ENCODE measurements around the gene TGFB3. TPM values are rescaled to one million over a fixed set of nuclear protein-coding genes. Genes with fewer than 3 reads are reported as not detected.
"Not testable (repeated sequence)": the region's sequence is repeated elsewhere in the genome, so short reads cannot be mapped to it uniquely, and the experiment has no call there.

The TGFB3 gene
- total RNA-seq, 2 experiments from 2014 or later, result 2.4 to 3.8 TPM

DNA sequence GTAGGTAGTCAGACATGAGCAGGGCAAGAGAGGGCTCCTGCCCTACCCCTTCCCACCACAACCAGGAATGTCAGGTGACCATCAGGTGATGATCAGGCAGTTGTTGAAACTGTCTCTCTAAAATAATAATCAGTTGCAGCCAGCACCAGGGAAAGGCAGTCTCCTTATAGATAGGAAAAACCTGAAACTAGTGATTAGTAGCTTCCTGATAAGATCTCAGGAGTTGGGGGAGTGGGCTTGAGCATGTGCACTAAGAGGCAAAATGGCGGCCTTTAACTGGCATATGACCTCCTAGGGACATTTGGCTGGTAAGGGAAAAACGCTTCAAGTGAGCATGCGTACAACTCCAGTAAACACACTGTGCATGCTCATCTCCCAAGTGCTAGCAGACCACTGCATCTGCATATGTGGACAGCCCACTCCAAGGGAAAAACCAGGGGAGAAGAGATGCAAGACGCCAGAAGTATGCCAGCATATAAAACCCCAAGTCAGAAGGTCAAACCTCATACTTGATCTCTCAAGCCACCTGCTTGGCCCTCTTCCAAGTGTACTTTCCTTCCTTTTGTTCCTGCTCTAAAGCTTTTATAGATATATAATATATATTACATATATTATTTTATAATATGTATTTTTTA is 37.1 kb downstream of the TGFB3 start:
- no peak overlapping the region for H3K4me3 Mint-ChIP-seq

DNA sequence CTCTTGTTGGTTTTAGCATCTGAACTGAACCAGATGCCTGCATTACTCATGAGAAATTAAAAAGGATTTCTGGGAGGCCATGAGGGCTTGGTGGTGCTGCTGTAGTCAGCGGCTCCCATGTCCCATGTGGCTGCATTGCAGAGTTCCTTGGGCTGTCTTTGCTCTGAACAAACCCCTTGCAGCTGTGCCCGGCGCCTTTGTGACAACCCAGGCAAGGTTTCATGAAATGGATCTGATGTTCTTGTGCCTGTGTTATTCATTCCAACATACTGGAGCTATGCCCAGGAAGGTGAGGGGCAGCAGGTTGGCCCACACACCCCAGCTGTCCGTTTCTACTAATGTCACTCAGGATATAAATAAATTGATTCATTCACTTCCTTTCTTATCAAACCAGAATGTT is 40.8 kb downstream of the TGFB3 start:
- Mint-ChIP-seq H3K4me3 (no peak overlapping the region), H3K9me3 (no peaks in the 10 kb centered on the region), H3K36me3 (peaks cover 6% of the 10 kb centered on the region), H3K27ac (no peak overlapping the region), H3K4me1 (no peaks in the 10 kb centered on the region), H3K27me3 (no peaks in the 10 kb centered on the region)
- DNase-seq, result no peak

More for the DNA sequence above, 37.1 kb downstream of the TGFB3 start:
- Mint-ChIP-seq H3K36me3 (peaks cover 10% of the 10 kb centered on the region), H3K27ac (no peak overlapping the region), H3K9me3 (no peaks in the 10 kb centered on the region), H3K4me1 (no peaks in the 10 kb centered on the region), H3K27me3 (no peaks in the 10 kb centered on the region)
- no peak for DNase-seq

DNA sequence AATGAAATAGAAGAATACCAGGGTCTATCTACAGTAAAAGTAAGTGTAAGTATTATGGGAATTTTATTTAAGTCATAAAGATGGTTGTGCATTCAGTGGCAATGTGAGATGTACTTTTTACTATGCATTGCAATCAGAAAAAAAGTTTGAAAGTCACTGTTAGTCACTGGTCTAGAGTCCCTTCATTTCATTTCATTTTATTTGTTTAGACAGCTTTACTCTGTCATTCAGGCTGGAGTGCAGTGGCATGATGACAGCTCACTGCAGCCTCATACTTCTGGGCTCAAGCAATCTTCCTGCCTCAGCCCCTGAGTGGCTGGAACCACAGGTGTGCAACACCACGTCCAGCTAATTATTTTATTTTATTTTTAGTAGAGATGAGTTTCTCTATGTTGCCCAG is 42.6 kb downstream of the TGFB3 start:
- Mint-ChIP-seq H3K27me3 (no peaks in the 10 kb centered on the region), H3K27ac (no peak overlapping the region), H3K9me3 (no peaks in the 10 kb centered on the region), H3K4me3 (no peak overlapping the region), H3K4me1 (peaks cover 4% of the 10 kb centered on the region), H3K36me3 (peaks cover 5% of the 10 kb centered on the region)
- no peak for DNase-seq

DNA sequence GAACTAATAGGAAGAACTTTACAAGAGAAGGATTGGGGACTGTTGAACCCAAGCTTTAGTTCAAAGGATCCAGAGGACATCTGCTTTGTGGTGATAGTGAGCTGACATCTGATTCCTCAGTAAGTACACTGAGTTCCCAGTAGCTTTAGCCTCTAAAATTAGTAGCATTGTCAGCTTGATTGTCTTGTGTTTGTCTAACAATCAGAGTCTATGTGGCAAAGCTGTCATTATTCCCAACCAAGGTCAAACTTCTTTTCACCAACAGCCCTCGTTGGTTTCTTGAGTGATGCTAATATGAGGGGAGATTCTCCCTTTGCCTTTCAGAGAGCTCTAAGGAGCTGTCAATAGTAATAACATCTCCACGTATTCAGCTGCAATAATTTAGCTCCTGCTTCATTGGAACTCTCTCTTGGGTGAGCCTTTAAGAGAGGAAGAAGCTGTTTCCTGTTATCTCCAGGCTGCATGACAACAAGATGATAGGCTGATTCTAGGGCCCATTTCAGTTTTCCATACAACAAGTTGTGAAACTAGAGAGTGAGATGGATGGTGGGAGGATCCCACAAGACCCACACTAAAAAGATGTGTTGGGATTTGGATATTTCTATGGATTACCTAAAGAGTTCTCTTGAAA is 46.7 kb downstream of the TGFB3 start:
- no peaks in the 10 kb centered on the region for H3K9me3 Mint-ChIP-seq
- no peaks in the 10 kb centered on the region for H3K27me3 Mint-ChIP-seq
- no peak for DNase-seq
- H3K4me3 Mint-ChIP-seq, result no peak overlapping the region
- H3K36me3 Mint-ChIP-seq, result no peaks in the 10 kb centered on the region
- peaks cover 4% of the 10 kb centered on the region for H3K4me1 Mint-ChIP-seq
- no peak overlapping the region for H3K27ac Mint-ChIP-seq

DNA sequence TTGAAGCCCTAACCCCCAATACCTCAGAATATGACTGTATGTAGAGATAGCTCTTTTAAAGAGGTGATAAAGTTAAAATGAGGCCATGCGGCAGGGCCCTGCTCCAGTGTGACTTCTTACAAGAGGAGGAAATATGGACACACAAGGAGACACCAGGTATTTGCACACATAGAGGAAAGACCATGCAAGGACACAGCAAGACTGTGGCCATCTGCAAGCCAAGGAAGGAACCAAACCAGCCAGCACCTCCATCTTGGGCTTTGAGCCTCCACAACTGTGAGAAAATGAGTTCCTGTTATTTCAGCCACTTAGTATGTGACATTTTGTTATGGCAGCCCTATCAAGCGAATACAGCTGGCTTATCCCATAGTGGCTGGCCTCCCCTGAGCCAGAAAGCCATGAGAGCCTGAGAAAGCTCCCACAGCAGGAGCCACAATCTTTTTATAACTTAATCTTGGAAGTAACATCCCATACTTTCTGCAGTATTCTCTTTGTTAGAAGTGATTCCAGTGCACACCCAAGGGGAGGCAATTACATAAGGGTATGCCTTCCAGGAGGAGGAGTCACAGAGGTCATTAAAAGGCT is 48.0 kb downstream of the TGFB3 start:
- no peak for DNase-seq
- Mint-ChIP-seq H3K27ac (no peak overlapping the region), H3K27me3 (no peaks in the 10 kb centered on the region), H3K4me3 (no peak overlapping the region), H3K9me3 (no peaks in the 10 kb centered on the region), H3K4me1 (peaks cover 4% of the 10 kb centered on the region), H3K36me3 (no peaks in the 10 kb centered on the region)

DNA sequence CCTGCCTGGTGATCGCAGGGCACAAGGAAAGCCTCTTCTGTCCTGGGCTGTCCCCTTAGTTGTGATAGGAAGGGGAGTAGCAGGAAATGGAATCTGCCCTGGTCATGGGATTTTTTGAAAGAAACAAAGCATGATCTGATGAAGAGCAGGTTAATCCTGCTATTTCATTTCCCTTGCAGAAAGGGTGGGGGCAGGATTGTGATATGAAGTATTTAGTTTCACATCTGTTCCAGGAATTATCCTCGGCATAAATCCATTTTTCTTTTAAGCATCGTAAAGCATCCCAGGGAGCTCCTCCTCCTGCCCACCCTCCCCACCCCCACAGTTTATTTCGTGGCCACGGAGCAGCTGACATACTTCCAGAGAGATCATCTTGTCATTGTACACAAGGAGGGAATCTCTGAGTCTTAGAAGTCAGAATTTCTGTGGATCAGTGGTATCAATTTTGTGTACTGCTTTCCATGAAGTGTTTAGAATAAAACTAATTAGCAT is 53.1 kb downstream of the TGFB3 start:
- no peaks in the 10 kb centered on the region for H3K9me3 Mint-ChIP-seq
- no peak overlapping the region for H3K4me3 Mint-ChIP-seq
- no peak overlapping the region for H3K27ac Mint-ChIP-seq
- no peak for DNase-seq
- H3K36me3 Mint-ChIP-seq, result peaks cover 2% of the 10 kb centered on the region
- no peaks in the 10 kb centered on the region for H3K4me1 Mint-ChIP-seq
- H3K27me3 Mint-ChIP-seq, result no peaks in the 10 kb centered on the region

DNA sequence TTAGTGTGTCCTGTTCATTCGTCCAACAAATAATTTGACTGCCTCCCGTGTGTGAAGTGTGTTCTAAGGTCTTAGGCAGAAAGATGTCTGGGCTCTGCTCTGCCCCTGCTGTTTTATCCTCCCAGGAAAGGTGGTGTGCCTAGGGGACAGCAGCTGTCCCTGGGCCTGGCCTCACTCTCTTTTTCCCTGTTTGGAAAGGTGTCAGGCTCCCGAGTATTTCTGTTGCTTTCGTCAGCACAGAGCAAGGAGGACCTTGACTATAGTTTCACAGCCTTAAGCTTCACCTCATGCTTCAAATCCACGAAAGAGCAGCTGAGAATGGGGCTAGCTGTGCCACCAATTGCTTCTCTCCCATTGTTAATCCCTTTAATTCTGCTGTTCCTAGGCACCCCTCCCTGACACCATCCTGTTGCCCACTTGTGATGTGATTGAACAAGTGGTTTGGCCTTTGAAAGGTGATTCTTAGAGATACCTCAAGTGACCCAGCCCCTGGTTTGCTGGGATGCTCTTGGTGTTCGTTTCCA is 54.2 kb downstream of the TGFB3 start:
- no peak overlapping the region for H3K4me3 Mint-ChIP-seq
- no peak overlapping the region for H3K27ac Mint-ChIP-seq
- H3K4me1 Mint-ChIP-seq, result no peaks in the 10 kb centered on the region
- H3K9me3 Mint-ChIP-seq, result no peaks in the 10 kb centered on the region
- no peaks in the 10 kb centered on the region for H3K27me3 Mint-ChIP-seq
- no peak for DNase-seq
- H3K36me3 Mint-ChIP-seq, result peaks cover 2% of the 10 kb centered on the region

DNA sequence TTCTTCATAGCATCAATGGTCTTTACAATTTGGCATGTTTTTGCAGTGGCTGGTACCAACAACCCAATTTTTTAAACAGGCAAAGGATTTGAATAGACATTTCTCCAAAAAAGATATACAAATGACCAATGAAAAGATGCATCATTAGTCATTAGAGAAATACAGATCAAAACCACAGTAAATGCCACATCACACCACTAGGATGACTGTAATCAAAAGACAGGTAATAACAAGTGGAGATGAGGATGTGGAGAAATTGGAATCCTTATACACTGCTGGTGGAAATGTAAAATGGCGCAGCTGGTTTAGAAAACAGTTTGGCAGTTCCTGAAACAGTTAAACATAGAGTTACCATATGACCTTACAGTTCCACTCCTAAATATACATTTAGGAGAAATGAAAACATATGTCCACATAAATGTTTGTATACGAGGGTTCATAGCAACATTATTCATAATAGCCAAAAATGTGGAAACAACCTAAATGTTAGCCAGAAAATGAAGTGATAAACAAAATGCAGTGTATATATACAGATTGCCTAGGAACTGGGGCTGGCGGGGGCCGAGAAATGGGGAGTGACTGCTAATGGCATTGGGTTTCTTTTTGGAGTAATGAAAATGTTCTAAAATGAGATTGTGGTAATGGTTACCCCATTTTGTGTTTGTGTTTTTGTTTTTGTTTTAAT is 55.2 kb downstream of the TGFB3 start:
- H3K9me3 Mint-ChIP-seq, result no peaks in the 10 kb centered on the region
- no peaks in the 10 kb centered on the region for H3K4me1 Mint-ChIP-seq
- H3K27me3 Mint-ChIP-seq, result no peaks in the 10 kb centered on the region
- no peak for DNase-seq
- no peak overlapping the region for H3K4me3 Mint-ChIP-seq
- H3K36me3 Mint-ChIP-seq, result peaks cover 2% of the 10 kb centered on the region
- no peak overlapping the region for H3K27ac Mint-ChIP-seq

DNA sequence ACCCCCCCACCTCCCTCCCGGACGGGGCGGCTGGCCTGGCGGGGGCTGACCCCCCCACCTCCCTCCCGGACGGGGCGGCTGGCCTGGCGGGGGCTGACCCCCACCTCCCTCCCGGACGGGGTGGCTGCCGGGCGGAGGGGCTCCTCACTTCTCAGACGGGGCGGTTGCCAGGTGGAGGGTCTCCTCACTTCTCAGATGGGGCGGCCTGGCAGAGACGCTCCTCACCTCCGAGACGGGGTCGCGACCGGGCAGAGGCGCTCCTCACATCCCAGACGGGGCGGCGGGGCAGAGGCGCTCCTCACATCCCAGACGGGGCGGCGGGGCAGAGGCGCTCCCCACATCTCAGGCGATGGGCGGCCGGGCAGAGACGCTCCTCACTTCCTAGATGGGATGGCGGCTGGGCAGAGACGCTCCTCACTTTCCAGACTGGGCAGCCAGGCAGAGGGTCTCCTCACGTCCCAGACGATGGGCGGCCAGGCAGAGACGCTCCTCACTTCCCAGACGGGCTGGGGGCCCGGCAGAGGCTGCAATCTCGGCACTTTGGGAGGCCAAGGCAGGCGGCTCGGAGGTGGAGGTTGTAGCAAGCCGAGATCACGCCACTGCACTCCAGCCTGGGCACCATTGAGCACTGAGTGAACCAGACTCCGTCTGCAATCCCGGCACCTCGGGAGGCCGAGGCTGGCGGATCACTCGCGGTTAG is 56.5 kb downstream of the TGFB3 start:
- H3K4me3 Mint-ChIP-seq, H3K27ac Mint-ChIP-seq, H3K9me3 Mint-ChIP-seq, H3K4me1 Mint-ChIP-seq, DNase-seq, H3K27me3 Mint-ChIP-seq: not testable (repeated sequence)
- H3K36me3 Mint-ChIP-seq, result peaks cover 11% of the 10 kb centered on the region

DNA sequence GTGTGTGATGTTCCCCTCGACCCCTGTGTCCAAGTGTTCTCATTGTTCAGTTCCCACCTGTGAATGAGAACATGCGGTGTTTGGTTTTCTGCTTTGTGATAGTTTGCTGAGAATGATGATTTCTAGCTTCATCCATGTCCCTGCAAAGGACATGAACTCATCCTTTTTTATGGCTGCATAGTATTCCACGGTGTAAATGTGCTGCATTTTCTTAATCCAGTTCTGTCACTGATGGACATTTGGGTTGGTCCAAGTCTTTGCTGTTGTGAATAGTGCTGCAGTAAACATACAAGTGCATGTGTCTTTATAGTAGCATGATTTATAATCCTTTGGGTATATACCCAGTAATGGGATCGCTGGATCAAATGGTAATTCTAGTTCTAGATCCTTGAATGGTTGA is 61.4 kb downstream of the TGFB3 start:
- peaks cover 11% of the 10 kb centered on the region for H3K36me3 Mint-ChIP-seq
- not testable (repeated sequence) for H3K4me3 Mint-ChIP-seq, H3K27ac Mint-ChIP-seq

DNA sequence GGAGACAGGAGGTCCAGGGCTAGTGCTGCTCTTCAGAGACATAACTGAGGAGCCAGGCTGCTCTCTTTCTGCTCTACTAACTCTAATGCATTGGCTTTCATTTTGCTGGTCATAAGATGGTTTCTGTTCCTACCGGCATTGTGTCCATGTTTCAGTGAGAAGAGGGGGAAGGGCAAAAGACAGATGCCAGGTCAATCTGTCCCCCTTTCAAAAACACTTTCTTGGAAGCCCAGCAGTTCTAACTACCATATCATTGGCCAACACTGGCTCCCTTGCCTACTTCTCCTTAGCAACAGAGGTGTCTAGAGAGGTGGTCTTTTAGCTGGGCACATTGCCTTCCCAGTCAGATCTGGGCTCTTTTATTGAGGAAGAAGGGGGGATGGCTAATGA is 63.9 kb downstream of the TGFB3 start:
- H3K27me3 Mint-ChIP-seq, result no peaks in the 10 kb centered on the region
- peaks cover 11% of the 10 kb centered on the region for H3K36me3 Mint-ChIP-seq
- H3K27ac Mint-ChIP-seq, result no peak overlapping the region
- H3K4me3 Mint-ChIP-seq, result no peak overlapping the region
- peaks cover 5% of the 10 kb centered on the region for H3K9me3 Mint-ChIP-seq
- peaks cover 6% of the 10 kb centered on the region for H3K4me1 Mint-ChIP-seq
- no peak for DNase-seq

More for the DNA sequence above, 61.4 kb downstream of the TGFB3 start:
- DNase-seq, H3K9me3 Mint-ChIP-seq, H3K4me1 Mint-ChIP-seq, H3K27me3 Mint-ChIP-seq: not testable (repeated sequence)

DNA sequence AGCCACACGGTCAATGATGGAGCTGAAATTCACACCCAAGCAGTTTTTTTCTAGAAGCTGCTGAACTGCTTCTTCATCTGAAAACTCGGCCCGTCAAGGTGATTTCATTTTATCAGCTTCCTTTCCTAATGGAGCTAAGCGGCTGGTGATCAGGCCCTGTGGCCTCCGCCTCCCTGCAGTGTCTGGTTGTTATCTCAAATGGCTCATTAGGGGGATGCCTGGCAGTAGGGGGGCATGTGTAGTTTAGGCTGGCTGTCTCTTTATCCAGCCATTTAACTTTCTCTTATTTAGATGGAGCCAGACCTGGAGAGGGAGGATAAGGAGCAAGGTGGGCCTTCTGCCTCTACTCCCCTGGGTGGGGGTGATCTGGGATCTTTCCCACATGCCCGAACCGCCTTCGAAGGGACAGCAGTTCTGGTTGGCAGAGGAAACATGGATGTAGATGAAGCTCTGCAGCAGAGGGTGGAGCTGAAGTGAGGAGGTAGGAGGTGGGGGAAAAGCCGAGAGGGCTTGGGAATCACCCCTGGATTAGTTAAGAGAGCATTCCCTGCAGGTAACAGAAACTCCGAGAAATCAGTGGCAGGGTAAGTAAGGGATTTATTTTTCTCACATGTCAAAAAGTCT is 64.4 kb downstream of the TGFB3 start:
- Mint-ChIP-seq H3K36me3 (peaks cover 11% of the 10 kb centered on the region), H3K4me1 (peaks cover 6% of the 10 kb centered on the region), H3K27me3 (no peaks in the 10 kb centered on the region), H3K9me3 (peaks cover 5% of the 10 kb centered on the region), H3K27ac (no peak overlapping the region), H3K4me3 (no peak overlapping the region)
- no peak for DNase-seq

DNA sequence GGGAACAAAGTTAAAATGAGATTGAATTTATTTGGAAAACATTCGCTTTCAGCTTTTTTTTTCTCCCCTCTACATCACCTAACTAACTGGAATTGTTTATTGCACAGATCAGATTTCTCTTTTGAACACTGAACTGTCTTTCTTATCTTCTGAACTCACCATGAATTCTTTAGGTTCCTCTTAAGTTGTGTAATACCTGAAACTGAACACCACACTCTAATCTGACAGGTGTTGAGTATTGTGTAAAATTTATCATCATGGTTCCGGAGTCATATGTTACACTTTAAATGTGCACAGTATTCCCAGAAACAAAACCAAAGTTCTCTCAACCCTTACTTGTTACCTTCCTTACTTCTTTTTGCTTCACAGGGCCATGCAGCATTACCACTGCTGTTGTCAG is 66.8 kb downstream of the TGFB3 start:
- DNase-seq, result no peak
- no peaks in the 10 kb centered on the region for H3K36me3 Mint-ChIP-seq
- no peak overlapping the region for H3K27ac Mint-ChIP-seq
- no peaks in the 10 kb centered on the region for H3K9me3 Mint-ChIP-seq
- H3K4me3 Mint-ChIP-seq, result no peak overlapping the region
- no peaks in the 10 kb centered on the region for H3K27me3 Mint-ChIP-seq
- H3K4me1 Mint-ChIP-seq, result peaks cover 6% of the 10 kb centered on the region

DNA sequence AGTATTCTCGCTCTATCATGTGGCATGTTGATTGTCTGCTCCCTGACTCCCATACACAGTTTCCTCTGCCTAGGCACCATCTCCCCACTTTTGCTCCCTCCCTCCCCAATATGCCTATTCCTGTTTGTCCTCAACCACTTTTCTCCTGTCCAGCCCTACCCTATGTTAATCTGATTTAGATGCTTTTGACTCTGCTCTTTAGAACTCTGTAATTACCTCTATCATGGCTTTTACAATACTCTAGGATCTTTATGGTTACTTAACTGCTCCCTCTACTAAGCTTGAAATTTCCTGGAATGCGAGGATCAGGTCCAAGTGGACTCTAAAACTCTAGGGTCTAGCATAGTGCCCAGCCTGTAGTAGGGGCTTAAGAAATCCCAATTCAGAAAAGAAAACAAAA is 68.6 kb downstream of the TGFB3 start:
- no peaks in the 10 kb centered on the region for H3K9me3 Mint-ChIP-seq
- peaks cover 4% of the 10 kb centered on the region for H3K4me1 Mint-ChIP-seq
- H3K27ac Mint-ChIP-seq, result no peak overlapping the region
- H3K27me3 Mint-ChIP-seq, result no peaks in the 10 kb centered on the region
- no peaks in the 10 kb centered on the region for H3K36me3 Mint-ChIP-seq
- no peak overlapping the region for H3K4me3 Mint-ChIP-seq
- DNase-seq, result no peak

Measured in activated naive CD8-positive, alpha-beta T cell treated with anti-CD3 and anti-CD28 coated beads for 36 hours (primary cell).